HG02840 (cell line): Measurements from ENCODE around the gene DNM1.

Source experiments
- ATAC-seq: cut with Tn5 transposase; IDR thresholded peaks from one replicate; pipeline ENCODE4 v1.9.1; 2021; ENCODE audit warnings: mild to moderate bottlenecking, moderate library complexity, moderate number of reproducible peaks; ENCODE audit not compliant: unreplicated experiment, low FRiP score

The DNM1 gene

GRCh38 chr9:128297221-128297773 lies 94.1 kb downstream of the DNM1 start:
- no peak for ATAC-seq

GRCh38 chr9:128298535-128299482 lies 95.6 kb downstream of the DNM1 start:
- ATAC-seq, result no peak

GRCh38 chr9:128304136-128304970 lies 101.2 kb downstream of the DNM1 start:
- ATAC-seq, result no peak
